PC-3 (cell line): ENCODE results near the gene ST6GALNAC4.
"Not testable (repeated sequence)": the region's sequence is repeated elsewhere in the genome, so short reads cannot be mapped to it uniquely, and the experiment has no call there.

Source experiments
- EZH2 ChIP-seq: fragments of 300-600 bp; sonication (generic); IDR thresholded peaks from one replicate; pipeline ENCODE4 v1.6.1; 2017; ENCODE audit warnings: antibody characterized with exemption, mild to moderate bottlenecking, low read length; ENCODE audit not compliant: unreplicated experiment
- EZH2phosphoT487 ChIP-seq: fragments of 300-600 bp; sonication (generic); IDR thresholded peaks from 2 replicates; pipeline ENCODE4 v1.6.1; 2018; ENCODE audit warnings: mild to moderate bottlenecking, antibody characterized with exemption, low read length, borderline replicate concordance
- TF ChIP-seq, protein P1 (sequence below): fragments of 300-600 bp; sonication (generic); conservative IDR thresholded peaks from 2 replicates; pipeline ENCODE4 v1.5.1; 2017; ENCODE audit warnings: antibody characterized with exemption, low read depth, mild to moderate bottlenecking, low read length

- TF ChIP-seq, protein P1, sequence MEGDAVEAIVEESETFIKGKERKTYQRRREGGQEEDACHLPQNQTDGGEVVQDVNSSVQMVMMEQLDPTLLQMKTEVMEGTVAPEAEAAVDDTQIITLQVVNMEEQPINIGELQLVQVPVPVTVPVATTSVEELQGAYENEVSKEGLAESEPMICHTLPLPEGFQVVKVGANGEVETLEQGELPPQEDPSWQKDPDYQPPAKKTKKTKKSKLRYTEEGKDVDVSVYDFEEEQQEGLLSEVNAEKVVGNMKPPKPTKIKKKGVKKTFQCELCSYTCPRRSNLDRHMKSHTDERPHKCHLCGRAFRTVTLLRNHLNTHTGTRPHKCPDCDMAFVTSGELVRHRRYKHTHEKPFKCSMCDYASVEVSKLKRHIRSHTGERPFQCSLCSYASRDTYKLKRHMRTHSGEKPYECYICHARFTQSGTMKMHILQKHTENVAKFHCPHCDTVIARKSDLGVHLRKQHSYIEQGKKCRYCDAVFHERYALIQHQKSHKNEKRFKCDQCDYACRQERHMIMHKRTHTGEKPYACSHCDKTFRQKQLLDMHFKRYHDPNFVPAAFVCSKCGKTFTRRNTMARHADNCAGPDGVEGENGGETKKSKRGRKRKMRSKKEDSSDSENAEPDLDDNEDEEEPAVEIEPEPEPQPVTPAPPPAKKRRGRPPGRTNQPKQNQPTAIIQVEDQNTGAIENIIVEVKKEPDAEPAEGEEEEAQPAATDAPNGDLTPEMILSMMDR, result not testable (repeated sequence)
- TF ChIP-seq EZH2, EZH2phosphoT487: not testable (repeated sequence)
These were observed 46.7 kb downstream of the ST6GALNAC4 start for GRCh38 chr9:127870153-127870491.
